ENCODE data around the gene ZNF789. TPM values are rescaled to one million over a fixed set of nuclear protein-coding genes. Genes with fewer than 3 reads are reported as not detected.

ZNF789 gene
- total and polyA plus RNA-seq, 2 of the 13 experiments (the other 11 are each of a cell fraction or from before 2014, with no cell fraction given), result 19.8 to 25.1 TPM

DNA sequence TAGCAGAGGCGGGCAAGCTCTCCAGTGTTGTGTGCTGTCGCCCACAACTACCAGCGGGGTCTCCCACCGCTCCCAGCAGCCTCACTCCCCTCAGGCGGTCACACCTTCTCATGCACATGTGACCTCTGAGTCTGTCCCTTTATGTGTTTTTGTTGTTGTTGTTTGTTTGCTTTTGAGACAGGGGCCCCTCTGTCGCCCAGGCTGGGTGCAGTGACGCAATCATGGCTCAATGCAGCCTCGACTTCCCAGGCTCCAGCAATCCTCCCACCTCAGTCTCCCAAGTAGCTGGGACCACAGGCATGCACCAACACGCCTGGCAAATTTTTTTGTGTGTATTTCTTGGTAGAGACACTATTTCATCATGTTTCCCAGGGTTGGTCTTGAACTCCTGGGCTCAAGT, 32.5 kb upstream of the ZNF789 start (continued):
- TF ChIP-seq, protein P1, sequence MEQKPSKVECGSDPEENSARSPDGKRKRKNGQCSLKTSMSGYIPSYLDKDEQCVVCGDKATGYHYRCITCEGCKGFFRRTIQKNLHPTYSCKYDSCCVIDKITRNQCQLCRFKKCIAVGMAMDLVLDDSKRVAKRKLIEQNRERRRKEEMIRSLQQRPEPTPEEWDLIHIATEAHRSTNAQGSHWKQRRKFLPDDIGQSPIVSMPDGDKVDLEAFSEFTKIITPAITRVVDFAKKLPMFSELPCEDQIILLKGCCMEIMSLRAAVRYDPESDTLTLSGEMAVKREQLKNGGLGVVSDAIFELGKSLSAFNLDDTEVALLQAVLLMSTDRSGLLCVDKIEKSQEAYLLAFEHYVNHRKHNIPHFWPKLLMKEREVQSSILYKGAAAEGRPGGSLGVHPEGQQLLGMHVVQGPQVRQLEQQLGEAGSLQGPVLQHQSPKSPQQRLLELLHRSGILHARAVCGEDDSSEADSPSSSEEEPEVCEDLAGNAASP (CRISPR knock-in tag; IDR thresholded peaks at IDR 0.05; ENCODE audit: borderline replicate concordance), result no peak
- no peak for TF ChIP-seq ZNF383 (CRISPR knock-in tag; IDR thresholded peaks at IDR 0.05; ENCODE audit: borderline replicate concordance)
- TF ChIP-seq, protein P2, sequence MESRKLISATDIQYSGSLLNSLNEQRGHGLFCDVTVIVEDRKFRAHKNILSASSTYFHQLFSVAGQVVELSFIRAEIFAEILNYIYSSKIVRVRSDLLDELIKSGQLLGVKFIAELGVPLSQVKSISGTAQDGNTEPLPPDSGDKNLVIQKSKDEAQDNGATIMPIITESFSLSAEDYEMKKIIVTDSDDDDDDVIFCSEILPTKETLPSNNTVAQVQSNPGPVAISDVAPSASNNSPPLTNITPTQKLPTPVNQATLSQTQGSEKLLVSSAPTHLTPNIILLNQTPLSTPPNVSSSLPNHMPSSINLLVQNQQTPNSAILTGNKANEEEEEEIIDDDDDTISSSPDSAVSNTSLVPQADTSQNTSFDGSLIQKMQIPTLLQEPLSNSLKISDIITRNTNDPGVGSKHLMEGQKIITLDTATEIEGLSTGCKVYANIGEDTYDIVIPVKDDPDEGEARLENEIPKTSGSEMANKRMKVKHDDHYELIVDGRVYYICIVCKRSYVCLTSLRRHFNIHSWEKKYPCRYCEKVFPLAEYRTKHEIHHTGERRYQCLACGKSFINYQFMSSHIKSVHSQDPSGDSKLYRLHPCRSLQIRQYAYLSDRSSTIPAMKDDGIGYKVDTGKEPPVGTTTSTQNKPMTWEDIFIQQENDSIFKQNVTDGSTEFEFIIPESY (CRISPR knock-in tag; IDR thresholded peaks at IDR 0.05), result 0 out of 2 replicates have a peak, but pooled peaks have one; percentile 8
- TF ChIP-seq ZNF468 (CRISPR knock-in tag; IDR thresholded peaks at IDR 0.05), result no peak
- TF ChIP-seq ZNF142 (CRISPR knock-in tag; IDR thresholded peaks at IDR 0.05), result no peak
- TF ChIP-seq ZNF776 (CRISPR knock-in tag; IDR thresholded peaks at IDR 0.05), result no peak
- peak; percentile 89 for TF ChIP-seq ZNF770 (CRISPR knock-in tag; IDR thresholded peaks at IDR 0.05)
- no peak for TF ChIP-seq ZNF552 (CRISPR knock-in tag; IDR thresholded peaks at IDR 0.05; ENCODE audit: borderline replicate concordance)
- TF ChIP-seq, protein P3, sequence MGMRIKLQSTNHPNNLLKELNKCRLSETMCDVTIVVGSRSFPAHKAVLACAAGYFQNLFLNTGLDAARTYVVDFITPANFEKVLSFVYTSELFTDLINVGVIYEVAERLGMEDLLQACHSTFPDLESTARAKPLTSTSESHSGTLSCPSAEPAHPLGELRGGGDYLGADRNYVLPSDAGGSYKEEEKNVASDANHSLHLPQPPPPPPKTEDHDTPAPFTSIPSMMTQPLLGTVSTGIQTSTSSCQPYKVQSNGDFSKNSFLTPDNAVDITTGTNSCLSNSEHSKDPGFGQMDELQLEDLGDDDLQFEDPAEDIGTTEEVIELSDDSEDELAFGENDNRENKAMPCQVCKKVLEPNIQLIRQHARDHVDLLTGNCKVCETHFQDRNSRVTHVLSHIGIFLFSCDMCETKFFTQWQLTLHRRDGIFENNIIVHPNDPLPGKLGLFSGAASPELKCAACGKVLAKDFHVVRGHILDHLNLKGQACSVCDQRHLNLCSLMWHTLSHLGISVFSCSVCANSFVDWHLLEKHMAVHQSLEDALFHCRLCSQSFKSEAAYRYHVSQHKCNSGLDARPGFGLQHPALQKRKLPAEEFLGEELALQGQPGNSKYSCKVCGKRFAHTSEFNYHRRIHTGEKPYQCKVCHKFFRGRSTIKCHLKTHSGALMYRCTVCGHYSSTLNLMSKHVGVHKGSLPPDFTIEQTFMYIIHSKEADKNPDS (CRISPR knock-in tag; IDR thresholded peaks at IDR 0.05), result no peak
- TF ChIP-seq ZNF773 (CRISPR knock-in tag; IDR thresholded peaks at IDR 0.05; ENCODE audit: borderline replicate concordance), result no peak
- TF ChIP-seq TBP (CRISPR knock-in tag; IDR thresholded peaks at IDR 0.05), result no peak
- TF ChIP-seq ZNF484 (CRISPR knock-in tag; IDR thresholded peaks at IDR 0.05; ENCODE audit: borderline replicate concordance, low read depth), result no peak
- no peak for TF ChIP-seq ZNF768 (CRISPR knock-in tag; IDR thresholded peaks at IDR 0.05)

Data from HepG2 (cell line).